ENCODE data around the gene HRCT1.

- no peak for TF ChIP-seq SUZ12 (IDR thresholded peaks at IDR 0.05)
- TF ChIP-seq ZNF384 (IDR thresholded peaks at IDR 0.05), result no peak
- TF ChIP-seq FOXA1 (IDR thresholded peaks at IDR 0.05), result no peak
- TF ChIP-seq SP1 (IDR thresholded peaks at IDR 0.05), result no peak
- no peak for TF ChIP-seq FOXK2 (IDR thresholded peaks at IDR 0.05)
- TF ChIP-seq CTBP1 (IDR thresholded peaks at IDR 0.05; ENCODE audit: borderline replicate concordance), result no peak
- TF ChIP-seq BHLHE40 (IDR thresholded peaks at IDR 0.05; ENCODE audit: borderline replicate concordance), result no peak
- TF ChIP-seq, protein P1, sequence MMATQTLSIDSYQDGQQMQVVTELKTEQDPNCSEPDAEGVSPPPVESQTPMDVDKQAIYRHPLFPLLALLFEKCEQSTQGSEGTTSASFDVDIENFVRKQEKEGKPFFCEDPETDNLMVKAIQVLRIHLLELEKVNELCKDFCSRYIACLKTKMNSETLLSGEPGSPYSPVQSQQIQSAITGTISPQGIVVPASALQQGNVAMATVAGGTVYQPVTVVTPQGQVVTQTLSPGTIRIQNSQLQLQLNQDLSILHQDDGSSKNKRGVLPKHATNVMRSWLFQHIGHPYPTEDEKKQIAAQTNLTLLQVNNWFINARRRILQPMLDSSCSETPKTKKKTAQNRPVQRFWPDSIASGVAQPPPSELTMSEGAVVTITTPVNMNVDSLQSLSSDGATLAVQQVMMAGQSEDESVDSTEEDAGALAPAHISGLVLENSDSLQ (IDR thresholded peaks at IDR 0.05), result no peak
- TF ChIP-seq TARDBP (IDR thresholded peaks at IDR 0.05), result no peak
- TF ChIP-seq FOXM1 (IDR thresholded peaks at IDR 0.05; ENCODE audit: borderline replicate concordance), result no peak
- no peak for TF ChIP-seq L3MBTL2 (conservative IDR thresholded peaks at IDR 0.05)
- TF ChIP-seq ARNT (IDR thresholded peaks at IDR 0.05), result no peak
- TF ChIP-seq NFRKB (IDR thresholded peaks at IDR 0.05), result no peak
Measured at GRCh38 chr9:35928591-35929452, 22.8 kb downstream of the HRCT1 start.

All from HEK293T (cell line).